Activated B cell treated with CpG ODN at 0.5 μM for 24 hours (primary cell): ENCODE results near the gene ZSWIM5. TPM values are rescaled to one million over a fixed set of nuclear protein-coding genes. Genes with fewer than 3 reads are reported as not detected.
"Not testable (repeated sequence)": the region's sequence is repeated elsewhere in the genome, so short reads cannot be mapped to it uniquely, and the experiment has no call there.

Source experiments
- ATAC-seq: fragments of 200-7000 bp; cut with Tn5 transposase; one replicate; pipeline ENCODE4 v1.10.0; 2021; ENCODE audit warnings: low read depth, mild to moderate bottlenecking, moderate library complexity
- CTCF ChIA-PET: fragments of 350-600 bp; sonication (Branson Sonifier 250); formaldehyde crosslinking; loops from one replicate; lab custom pipeline; 2021; ENCODE audit warnings: antibody characterized with exemption; lab: Charles Lee
- POLR2A ChIA-PET: fragments of 350-600 bp; sonication (Branson Sonifier 250); formaldehyde crosslinking; loops from one replicate; lab custom pipeline; 2021; ENCODE audit warnings: antibody characterized with exemption; lab: Charles Lee
- DNase-seq: peaks from one replicate; pipeline ENCODE4 v3.0.0; 2022
- H3K27ac Mint-ChIP-seq: one replicate; pipeline ENCODE4 v1.8.0; 2020; ENCODE audit warnings: mixed read lengths
- H3K27me3 Mint-ChIP-seq: one replicate; pipeline ENCODE4 v1.8.0; 2021; ENCODE audit warnings: mixed read lengths
- H3K36me3 Mint-ChIP-seq: one replicate; pipeline ENCODE4 v1.8.0; 2021; ENCODE audit warnings: low read depth, mixed read lengths
- H3K4me1 Mint-ChIP-seq: one replicate; pipeline ENCODE4 v1.8.0; 2021; ENCODE audit warnings: mixed read lengths
- H3K4me3 Mint-ChIP-seq: one replicate; pipeline ENCODE4 v1.8.0; 2020; ENCODE audit warnings: mild to moderate bottlenecking, mixed read lengths
- H3K9me3 Mint-ChIP-seq: one replicate; pipeline ENCODE4 v1.8.0; 2020; ENCODE audit warnings: mixed read lengths
- CTCF ChIP-seq: fragments of 200-600 bp; IDR thresholded peaks from one replicate; pipeline ENCODE4 v1.8.0; 2022; ENCODE audit warnings: antibody characterized with exemption, mild to moderate bottlenecking
- intact Hi-C: fragments of 100-400 bp; cut with micrococcal nuclease; formaldehyde crosslinking; loops from one replicate; pipeline ENCODE4 v1.15.1; 2024
- total RNA-seq: library from RNA; stranded (reverse); gene quantifications from 2 replicates; pipeline ENCODE4 v1.2.3, GENCODE V29; 2022

ZSWIM5 gene
- total RNA-seq, 1 donor from 2014 or later: 1.6 TPM

GRCh38 chr1:45095450-45095849 lies 111.0 kb downstream of the ZSWIM5 start:
- no peak overlapping the region for H3K27ac Mint-ChIP-seq
- ATAC-seq: no peak
- POLR2A ChIA-PET: no interaction called here
- H3K4me3 Mint-ChIP-seq: no peak overlapping the region
- CTCF ChIA-PET: no interaction called here
- no peaks in the 10 kb centered on the region for H3K36me3 Mint-ChIP-seq
- no peaks in the 10 kb centered on the region for H3K9me3 Mint-ChIP-seq
- intact Hi-C loops: no loop called here
- no peak for DNase-seq
- peaks cover 9% of the 10 kb centered on the region for H3K27me3 Mint-ChIP-seq
- TF ChIP-seq CTCF: no peak
- no peaks in the 10 kb centered on the region for H3K4me1 Mint-ChIP-seq

- ATAC-seq, H3K4me3 Mint-ChIP-seq, CTCF ChIA-PET, intact Hi-C loops, DNase-seq, POLR2A ChIA-PET, H3K9me3 Mint-ChIP-seq, H3K36me3 Mint-ChIP-seq, H3K27ac Mint-ChIP-seq, H3K27me3 Mint-ChIP-seq, H3K4me1 Mint-ChIP-seq: not testable (repeated sequence)
Observed at GRCh38 chr1:45094371-45094770, 112.0 kb downstream of the ZSWIM5 start.

GRCh38 chr1:45093334-45093733 lies 113.1 kb downstream of the ZSWIM5 start:
- ATAC-seq (no peak), DNase-seq (no peak)
- POLR2A ChIA-PET: no interaction called here
- Mint-ChIP-seq H3K27ac (no peak overlapping the region), H3K36me3 (no peaks in the 10 kb centered on the region), H3K4me1 (no peaks in the 10 kb centered on the region), H3K9me3 (no peaks in the 10 kb centered on the region), H3K4me3 (no peak overlapping the region), H3K27me3 (peaks cover 3% of the 10 kb centered on the region)
- no peak for TF ChIP-seq CTCF
- CTCF ChIA-PET: no interaction called here
- intact Hi-C loops: no loop called here

- H3K4me1 Mint-ChIP-seq: no peaks in the 10 kb centered on the region
- no peak for DNase-seq
Observed at GRCh38 chr1:45089711-45090110, 116.7 kb downstream of the ZSWIM5 start.

GRCh38 chr1:45084562-45084961 lies 121.8 kb downstream of the ZSWIM5 start:
- POLR2A ChIA-PET: no interaction called here
- no peaks in the 10 kb centered on the region for H3K36me3 Mint-ChIP-seq
- intact Hi-C loops: no loop called here
- H3K27me3 Mint-ChIP-seq: no peaks in the 10 kb centered on the region
- ATAC-seq (no peak), DNase-seq (no peak)
- no peaks in the 10 kb centered on the region for H3K4me1 Mint-ChIP-seq
- CTCF ChIA-PET: no interaction called here
- H3K9me3 Mint-ChIP-seq: no peaks in the 10 kb centered on the region
- no peak for TF ChIP-seq CTCF
- H3K4me3 Mint-ChIP-seq: no peak overlapping the region
- no peak overlapping the region for H3K27ac Mint-ChIP-seq

More at GRCh38 chr1:45089711-45090110, 116.7 kb downstream of the ZSWIM5 start:
- intact Hi-C loops: no loop called here
- Mint-ChIP-seq H3K9me3 (no peaks in the 10 kb centered on the region), H3K27me3 (no peaks in the 10 kb centered on the region), H3K4me3 (no peak overlapping the region), H3K36me3 (no peaks in the 10 kb centered on the region), H3K27ac (no peak overlapping the region)
- CTCF ChIA-PET: no interaction called here
- ATAC-seq: no peak
- POLR2A ChIA-PET: no interaction called here
- no peak for TF ChIP-seq CTCF

- no peak for DNase-seq
- POLR2A ChIA-PET: no interaction called here
- peaks cover 23% of the 10 kb centered on the region for H3K27me3 Mint-ChIP-seq
Observed at GRCh38 chr1:45079533-45079932, 126.9 kb downstream of the ZSWIM5 start.

GRCh38 chr1:45076959-45077358 lies 129.4 kb downstream of the ZSWIM5 start:
- H3K36me3 Mint-ChIP-seq, CTCF ChIA-PET, H3K4me3 Mint-ChIP-seq, DNase-seq, H3K9me3 Mint-ChIP-seq, ATAC-seq, POLR2A ChIA-PET, intact Hi-C loops, H3K27ac Mint-ChIP-seq, H3K4me1 Mint-ChIP-seq: not testable (repeated sequence)
- H3K27me3 Mint-ChIP-seq: peaks cover 28% of the 10 kb centered on the region

More at GRCh38 chr1:45079533-45079932, 126.9 kb downstream of the ZSWIM5 start:
- ATAC-seq: no peak
- intact Hi-C loops: no loop called here
- CTCF ChIA-PET: no interaction called here
- H3K4me3 Mint-ChIP-seq: no peak overlapping the region
- H3K4me1 Mint-ChIP-seq: no peaks in the 10 kb centered on the region
- peaks cover 6% of the 10 kb centered on the region for H3K9me3 Mint-ChIP-seq
- H3K27ac Mint-ChIP-seq: no peak overlapping the region
- H3K36me3 Mint-ChIP-seq: no peaks in the 10 kb centered on the region
- TF ChIP-seq CTCF: no peak
